K562 (cell line): ENCODE data around the gene RHOB. TPM values are rescaled to one million over a fixed set of nuclear protein-coding genes. Genes with fewer than 3 reads are reported as not detected.

ENCODE experiments used
- ATAC-seq: fragments of 200-7000 bp; cut with Tn5 transposase; 3 replicates; pipeline ENCODE4 v1.9.1; 2020; ENCODE audit warnings: moderate library complexity
- BruUV-seq: library from RNA; stranded (reverse); fragments of 400-500 nt; replicated peaks from 2 replicates; lab custom pipeline; 2021; lab: Mats Ljungman, UMichigan
- CTCF ChIA-PET: fragments of 300-600 bp; formaldehyde crosslinking; extraction: SDS; loops from one replicate; lab custom pipeline; 2021; ENCODE audit warnings: low intra/inter-chr PET ratio; lab: Yijun Ruan, JAX
- POLR2A ChIA-PET: fragments of 300-600, 350-650 bp; sonication (Branson Sonifier 250); formaldehyde crosslinking; extraction: SDS; loops from one replicate; lab custom pipeline; 2021; ENCODE audit warnings: antibody characterized with exemption, inconsistent platforms; lab: Yijun Ruan, JAX
- DNase-seq, 4 experiments: peaks; one replicate each; pipeline versions ENCODE4 v3.0.0 to v3.0.0-alpha.2; 2011 to 2018; ENCODE audit warnings: low spot score in 3 of 4, mixed read lengths in 3 of 4; ENCODE audit errors: extremely low read depth in 1 of 4
- FAIRE-seq: peaks from 2 replicates; lab custom pipeline; 2011; peaks lifted over from hg19 to GRCh38; lab: Jason Lieb, UNC
- H2AFZ ChIP-seq: 2 replicates; pipeline ENCODE4 v1.6.0; 2011; ENCODE audit warnings: low read depth, low read length, control low read depth, inconsistent platforms
- H3K27ac ChIP-seq: fragments of 200-600 bp; 3 replicates; pipeline ENCODE4 v1.8.0; 2011; ENCODE audit warnings: low read depth, mild to moderate bottlenecking, control low read depth, inconsistent platforms, low read length, moderate library complexity, mixed read lengths; ENCODE audit errors: extremely low read depth
- H3K27me3 ChIP-seq, 2 experiments: fragments of 300-600 bp in 1 of 2; 2 replicates in 1 of 2; 3 replicates in 1 of 2; pipeline versions ENCODE4 v1.6.0 to v1.8.0; 2011; ENCODE audit warnings: inconsistent platforms in 2 of 2, low read length in 2 of 2, mild to moderate bottlenecking in 1 of 2, mixed read lengths in 1 of 2, moderate library complexity in 1 of 2; ENCODE audit not compliant: control insufficient read depth in 2 of 2, insufficient read depth in 2 of 2
- H3K36me3 ChIP-seq: fragments of 300-600 bp; 3 replicates; pipeline ENCODE4 v1.8.0; 2011; ENCODE audit warnings: mild to moderate bottlenecking, low read length, inconsistent platforms; ENCODE audit not compliant: control insufficient read depth, insufficient read depth
- H3K4me1 ChIP-seq, 2 experiments: fragments of 200-600 bp in 1 of 2; replicated peaks in 1 of 2; 2 replicates in 1 of 2; 3 replicates in 1 of 2; pipeline versions ENCODE4 v1.5.1 to v1.8.0; 2011; ENCODE audit warnings: inconsistent platforms in 2 of 2, low read length in 2 of 2, mild to moderate bottlenecking in 1 of 2, mixed read lengths in 1 of 2, moderate library complexity in 1 of 2; ENCODE audit not compliant: control insufficient read depth in 2 of 2, insufficient read depth in 2 of 2
- H3K4me2 ChIP-seq: 2 replicates; pipeline ENCODE4 v1.6.1; 2011; ENCODE audit warnings: low read length, control low read depth, inconsistent platforms, mixed read lengths; ENCODE audit not compliant: insufficient read depth
- H3K4me3 ChIP-seq: fragments of 200-600 bp; sonication (generic), shearing (Covaris generic); 2 replicates; pipeline ENCODE4 v1.5.1; 2016; ENCODE audit warnings: control low read depth, inconsistent platforms
- H3K79me2 ChIP-seq: fragments of 200-600 bp; 3 replicates; pipeline ENCODE4 v1.8.0; 2011; ENCODE audit warnings: low read length, inconsistent platforms; ENCODE audit not compliant: control insufficient read depth, insufficient read depth
- H3K9ac ChIP-seq, 2 experiments: 2 replicates each; pipeline versions ENCODE4 v1.6.0 to v1.6.1; 2011; ENCODE audit warnings: low read depth in 2 of 2, low read length in 2 of 2, control low read depth in 1 of 2, inconsistent platforms in 1 of 2, mild to moderate bottlenecking in 1 of 2, mixed read lengths in 1 of 2; ENCODE audit not compliant: insufficient read depth in 1 of 2
- H3K9me1 ChIP-seq: one replicate; pipeline ENCODE4 v1.6.0; 2011; ENCODE audit warnings: inconsistent platforms, mild to moderate bottlenecking, low read length, moderate library complexity; ENCODE audit not compliant: control insufficient read depth, insufficient read depth
- H3K9me3 ChIP-seq: replicated peaks from 2 replicates; pipeline ENCODE4 v1.5.1; 2011; ENCODE audit warnings: low read depth, low read length, inconsistent platforms; ENCODE audit not compliant: control insufficient read depth, insufficient read depth
- H4K20me1 ChIP-seq: replicated peaks from 2 replicates; pipeline ENCODE4 v1.6.1; 2011; ENCODE audit warnings: low read length, inconsistent platforms, mixed read lengths; ENCODE audit not compliant: control insufficient read depth, insufficient read depth
- ARID2 ChIP-seq: fragments of 450-650 bp; IDR thresholded peaks from 2 replicates; pipeline ENCODE4 v1.6.1; 2017; ENCODE audit warnings: antibody characterized with exemption, mild to moderate bottlenecking
- RBBP5 ChIP-seq: fragments of 200-600 bp; sonication (generic); IDR thresholded peaks from 2 replicates; pipeline ENCODE4 v1.6.1; 2012; ENCODE audit warnings: borderline replicate concordance, mild to moderate bottlenecking, low read length, control low read depth, inconsistent platforms; ENCODE audit not compliant: insufficient read depth, poor library complexity, severe bottlenecking
- U2AF1 ChIP-seq: fragments of 200-400 bp; formaldehyde crosslinking; optimal IDR thresholded peaks from 2 replicates; pipeline ENCODE3; 2017; ENCODE audit warnings: mild to moderate bottlenecking, low read depth, low read length, moderate library complexity
- ZHX1 ChIP-seq: fragments of 150-350 bp; conservative IDR thresholded peaks from 2 replicates; pipeline ENCODE4 v1.6.1; 2014; ENCODE audit warnings: low read length
- ZSCAN32 ChIP-seq: fragments of 450-650 bp; formaldehyde crosslinking; IDR thresholded peaks from 2 replicates; pipeline ENCODE4 v1.4.0; 2020; ENCODE audit warnings: mild to moderate bottlenecking, moderate library complexity
- in situ Hi-C: fragments of 300-500 bp; cut with MboI; formaldehyde crosslinking; loops from 4 replicates; pipeline ENCODE4 v1.15.0; 2018; ENCODE audit warnings: inconsistent platforms, mixed read lengths
- intact Hi-C: fragments of 100-400 bp; cut with micrococcal nuclease; formaldehyde crosslinking; loops from 2 replicates; pipeline ENCODE4 v1.14.2; 2022
- polyA plus RNA-seq, 8 experiments: library from polyadenylated mRNA; depleted of rRNA in 4 of 8; stranded (reverse) in 5 of 8; unstranded in 3 of 8; fragments of >200 nt; fragmentation: Nextera tagmentation in 2 of 8; fragmentation: Illumina TruSeq in 1 of 8; extraction: Ambion mirVana in 2 of 8; extraction: Trizol in 1 of 8; gene quantifications; 2 replicates each; pipeline versions ENCODE4 v1.2.1 to v1.2.3, GENCODE V29; 2011 to 2014; ENCODE audit warnings: inconsistent platforms in 1 of 8, missing spikeins in 1 of 8
- total RNA-seq, 7 experiments: library from RNA; depleted of rRNA in 6 of 7; stranded (reverse); fragments of >200 nt in 6 of 7; fragmentation: Illumina TruSeq in 2 of 7; extraction: Trizol in 2 of 7; gene quantifications; 2 replicates each; pipeline versions ENCODE4 v1.2.1 to v1.2.3, GENCODE V29; 2011 to 2021; ENCODE audit warnings: low replicate concordance in 1 of 7
- TF ChIP-seq, protein P1 (sequence below): IDR thresholded peaks from 3 replicates; pipeline ENCODE4 v1.6.1; 2011; ENCODE audit warnings: borderline replicate concordance, mild to moderate bottlenecking; ENCODE audit not compliant: insufficient read length, insufficient read depth
- TF ChIP-seq, protein P2 (sequence below): fragments of 250-450 bp; sonication (Bioruptor Pico); IDR thresholded peaks from 2 replicates; pipeline ENCODE4 v1.4.0; 2020; ENCODE audit warnings: mild to moderate bottlenecking, moderate library complexity, borderline replicate concordance

Gene RHOB
- total and polyA plus RNA-seq, 9 of the 15 experiments (the other 6 are each of a cell fraction or from before 2014, with no cell fraction given): 0.07 to 4.8 (median 1.1) TPM

DNA sequence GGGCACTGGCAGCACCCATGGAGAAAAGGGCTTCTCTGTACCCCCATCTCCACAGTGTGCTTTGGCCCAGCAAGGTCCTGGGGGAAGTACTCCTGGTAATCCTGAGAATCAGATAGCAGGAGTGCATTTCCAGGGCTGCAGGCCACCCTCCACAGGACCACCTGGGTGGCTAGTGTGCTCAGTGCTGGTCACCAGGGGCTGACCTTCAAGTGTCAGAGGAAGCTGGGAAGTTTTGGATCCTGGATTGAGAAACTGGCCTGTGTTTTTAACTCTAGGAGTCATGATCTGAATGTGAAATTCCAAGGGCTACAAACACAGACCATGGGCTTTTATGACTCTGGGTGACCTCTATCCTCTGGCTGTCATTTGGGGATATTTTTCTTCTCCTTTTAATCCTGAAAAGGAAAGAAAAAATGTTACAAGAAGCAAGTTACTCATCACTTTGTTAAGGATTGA lies 9.3 kb downstream of the RHOB start:
- H4K20me1 ChIP-seq: no peaks in the 10 kb centered on the region
- DNase-seq (no peak), FAIRE-seq (no peak), ATAC-seq (no peak)
- no peak overlapping the region for H3K4me2 ChIP-seq
- H3K4me1 ChIP-seq: no peaks in the 10 kb centered on the region
- H3K4me3 ChIP-seq: no peak overlapping the region
- intact Hi-C loops: no loop called here
- H3K36me3 ChIP-seq: no peaks in the 10 kb centered on the region
- BruUV-seq: no TSS peak
- in situ Hi-C loops: no loop called here
- no peak overlapping the region for H2AFZ ChIP-seq
- H3K9ac ChIP-seq: no peak overlapping the region
- peaks cover 4 to 8% of the 10 kb centered on the region in 2 experiments; a peak in 3 of 5 replicates for H3K27me3 ChIP-seq
- POLR2A ChIA-PET: interaction anchor here (1.0 to 1.2 kb wide), 3 partner anchors 9 to 54 kb away, joined by 4 to 9 read pairs (median 4); partner anchors contain the start of gene RHOB
- TF ChIP-seq U2AF1 (no peak), ARID2 (no peak), ZSCAN32 (no peak), RBBP5 (no peak), ZHX1 (no peak)
- TF ChIP-seq, protein P1, sequence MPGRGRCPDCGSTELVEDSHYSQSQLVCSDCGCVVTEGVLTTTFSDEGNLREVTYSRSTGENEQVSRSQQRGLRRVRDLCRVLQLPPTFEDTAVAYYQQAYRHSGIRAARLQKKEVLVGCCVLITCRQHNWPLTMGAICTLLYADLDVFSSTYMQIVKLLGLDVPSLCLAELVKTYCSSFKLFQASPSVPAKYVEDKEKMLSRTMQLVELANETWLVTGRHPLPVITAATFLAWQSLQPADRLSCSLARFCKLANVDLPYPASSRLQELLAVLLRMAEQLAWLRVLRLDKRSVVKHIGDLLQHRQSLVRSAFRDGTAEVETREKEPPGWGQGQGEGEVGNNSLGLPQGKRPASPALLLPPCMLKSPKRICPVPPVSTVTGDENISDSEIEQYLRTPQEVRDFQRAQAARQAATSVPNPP: no peak
- TF ChIP-seq, protein P2, sequence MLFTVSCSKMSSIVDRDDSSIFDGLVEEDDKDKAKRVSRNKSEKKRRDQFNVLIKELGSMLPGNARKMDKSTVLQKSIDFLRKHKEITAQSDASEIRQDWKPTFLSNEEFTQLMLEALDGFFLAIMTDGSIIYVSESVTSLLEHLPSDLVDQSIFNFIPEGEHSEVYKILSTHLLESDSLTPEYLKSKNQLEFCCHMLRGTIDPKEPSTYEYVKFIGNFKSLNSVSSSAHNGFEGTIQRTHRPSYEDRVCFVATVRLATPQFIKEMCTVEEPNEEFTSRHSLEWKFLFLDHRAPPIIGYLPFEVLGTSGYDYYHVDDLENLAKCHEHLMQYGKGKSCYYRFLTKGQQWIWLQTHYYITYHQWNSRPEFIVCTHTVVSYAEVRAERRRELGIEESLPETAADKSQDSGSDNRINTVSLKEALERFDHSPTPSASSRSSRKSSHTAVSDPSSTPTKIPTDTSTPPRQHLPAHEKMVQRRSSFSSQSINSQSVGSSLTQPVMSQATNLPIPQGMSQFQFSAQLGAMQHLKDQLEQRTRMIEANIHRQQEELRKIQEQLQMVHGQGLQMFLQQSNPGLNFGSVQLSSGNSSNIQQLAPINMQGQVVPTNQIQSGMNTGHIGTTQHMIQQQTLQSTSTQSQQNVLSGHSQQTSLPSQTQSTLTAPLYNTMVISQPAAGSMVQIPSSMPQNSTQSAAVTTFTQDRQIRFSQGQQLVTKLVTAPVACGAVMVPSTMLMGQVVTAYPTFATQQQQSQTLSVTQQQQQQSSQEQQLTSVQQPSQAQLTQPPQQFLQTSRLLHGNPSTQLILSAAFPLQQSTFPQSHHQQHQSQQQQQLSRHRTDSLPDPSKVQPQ (CRISPR knock-in tag): no peak
- H3K27ac ChIP-seq: no peak overlapping the region
- CTCF ChIA-PET: no interaction called here
- no peaks in the 10 kb centered on the region for H3K9me1 ChIP-seq
- no peaks in the 10 kb centered on the region for H3K79me2 ChIP-seq
- no peaks in the 10 kb centered on the region for H3K9me3 ChIP-seq
